Bronchial smooth muscle cell (primary cell): ENCODE data around the gene MRPS23. TPM values are rescaled to one million over a fixed set of nuclear protein-coding genes. Genes with fewer than 3 reads are reported as not detected.

ENCODE experiments used
- total RNA-seq: library from RNA; depleted of rRNA; stranded (reverse); fragments of >200 nt; gene quantifications from 2 replicates; pipeline ENCODE4 v1.2.1, GENCODE V29; 2014

The MRPS23 gene
- 33.1 and 45.6 TPM in 2 replicates for total RNA-seq

DNA sequence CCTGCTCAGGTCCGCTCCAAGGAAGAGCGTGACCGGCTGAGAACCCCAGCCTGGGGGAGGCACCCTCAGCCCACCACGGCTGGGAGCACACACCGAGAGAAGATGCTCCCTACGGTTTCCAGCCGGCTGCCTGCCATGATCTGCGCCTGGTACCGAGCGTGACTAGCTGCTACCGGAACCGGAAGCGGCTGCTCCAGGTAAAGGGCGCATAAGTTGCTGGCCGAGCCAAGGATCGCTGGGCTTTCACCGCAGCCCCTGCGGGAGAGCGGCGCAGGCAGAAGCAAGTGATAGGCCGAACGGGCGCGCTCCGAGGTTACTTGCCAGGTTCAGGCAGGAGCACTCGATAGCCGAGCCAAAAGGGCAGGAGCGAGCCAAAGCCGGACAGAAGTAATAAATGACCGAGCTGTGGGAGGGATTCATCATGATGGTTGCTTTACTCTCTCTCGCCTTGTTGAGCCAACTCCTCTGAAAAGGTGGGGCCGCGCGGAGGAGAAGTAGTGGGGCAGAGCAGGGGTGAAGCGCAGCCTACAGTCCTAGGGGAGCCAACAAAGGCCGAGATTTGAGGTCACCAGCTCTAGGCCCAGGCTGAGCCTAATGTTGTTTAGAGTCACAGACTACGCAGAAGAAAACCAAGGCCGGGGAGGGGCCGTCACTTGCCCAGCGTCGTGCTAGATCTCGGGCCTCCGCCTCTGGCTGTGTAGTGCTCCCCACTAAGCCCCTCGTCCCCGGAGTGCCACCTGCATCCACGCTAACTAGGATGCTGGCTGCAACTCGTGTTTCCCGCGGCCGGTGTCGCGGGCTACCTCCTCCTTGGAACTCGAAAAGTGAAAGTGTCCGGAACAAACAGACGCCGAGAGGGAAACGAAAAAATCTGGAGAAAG, at the start of gene MRPS23:
Gene MRPS23, minus strand, starts transcription at position 171 of the 881 bp plus-strand sequence. Its CDS starts 34 bp downstream, at position 137.

Other genes with a start within 250 kb of the MRPS23 start
- gene CCDC182, start 104.7 kb downstream of the MRPS23 start, total RNA-seq, result not detected in 2 replicates
- 7.7 and 10.2 TPM in 2 replicates for gene CUEDC1, start 105.4 kb upstream of the MRPS23 start, total RNA-seq
- gene VEZF1, start 138.2 kb upstream of the MRPS23 start, total RNA-seq, result 22.5 and 28.5 TPM in 2 replicates
- gene SRSF1, start 157.2 kb upstream of the MRPS23 start, total RNA-seq, result 371 and 490 TPM in 2 replicates
- gene DYNLL2, start 233.4 kb upstream of the MRPS23 start, total RNA-seq, result 17.7 and 19.2 TPM in 2 replicates